ENCODE measurements around the gene PVR. TPM values are rescaled to one million over a fixed set of nuclear protein-coding genes. Genes with fewer than 3 reads are reported as not detected.
"Not testable (repeated sequence)": the region's sequence is repeated elsewhere in the genome, so short reads cannot be mapped to it uniquely, and the experiment has no call there.

The PVR gene
- total RNA-seq, 4 donors from 2014 or later = 27.1 to 58.5 (median 33.4) TPM

GRCh38 chr19:44666852-44667556 is 23.3 kb downstream of the PVR start:
- ATAC-seq = no peak
- no peak overlapping the region for H3K27ac ChIP-seq
- WGBS, 2 donors (ENCODE audit: low coverage in 1 of 2) = 58 to 76% methylated on average over 2 to 4 of the region's 7 CpGs
- H3K27me3 ChIP-seq = no peaks in the 10 kb centered on the region
- H3K4me3 ChIP-seq = no peak overlapping the region
- no peaks in the 10 kb centered on the region for H3K4me1 ChIP-seq
- no peaks in the 10 kb centered on the region for H3K9me3 ChIP-seq
- no peak for TF ChIP-seq EP300 (IDR thresholded peaks at IDR 0.05)
- TF ChIP-seq, protein P1, sequence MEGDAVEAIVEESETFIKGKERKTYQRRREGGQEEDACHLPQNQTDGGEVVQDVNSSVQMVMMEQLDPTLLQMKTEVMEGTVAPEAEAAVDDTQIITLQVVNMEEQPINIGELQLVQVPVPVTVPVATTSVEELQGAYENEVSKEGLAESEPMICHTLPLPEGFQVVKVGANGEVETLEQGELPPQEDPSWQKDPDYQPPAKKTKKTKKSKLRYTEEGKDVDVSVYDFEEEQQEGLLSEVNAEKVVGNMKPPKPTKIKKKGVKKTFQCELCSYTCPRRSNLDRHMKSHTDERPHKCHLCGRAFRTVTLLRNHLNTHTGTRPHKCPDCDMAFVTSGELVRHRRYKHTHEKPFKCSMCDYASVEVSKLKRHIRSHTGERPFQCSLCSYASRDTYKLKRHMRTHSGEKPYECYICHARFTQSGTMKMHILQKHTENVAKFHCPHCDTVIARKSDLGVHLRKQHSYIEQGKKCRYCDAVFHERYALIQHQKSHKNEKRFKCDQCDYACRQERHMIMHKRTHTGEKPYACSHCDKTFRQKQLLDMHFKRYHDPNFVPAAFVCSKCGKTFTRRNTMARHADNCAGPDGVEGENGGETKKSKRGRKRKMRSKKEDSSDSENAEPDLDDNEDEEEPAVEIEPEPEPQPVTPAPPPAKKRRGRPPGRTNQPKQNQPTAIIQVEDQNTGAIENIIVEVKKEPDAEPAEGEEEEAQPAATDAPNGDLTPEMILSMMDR (IDR thresholded peaks at IDR 0.05) = no peak
- no peak for TF ChIP-seq POLR2A (IDR thresholded peaks at IDR 0.05)
- no peak for TF ChIP-seq POLR2AphosphoS5 (IDR thresholded peaks at IDR 0.05)
- peaks cover 0 to 18% of the 10 kb centered on the region in 2 donors for H3K36me3 ChIP-seq

- WGBS, 2 donors (ENCODE audit: low coverage in 1 of 2) = 40 to 100% methylated on average over 1 to 2 of the region's 2 CpGs
- TF ChIP-seq POLR2A (IDR thresholded peaks at IDR 0.05) (no peak), EP300 (IDR thresholded peaks at IDR 0.05) (no peak), POLR2AphosphoS5 (IDR thresholded peaks at IDR 0.05) (no peak)
- TF ChIP-seq, protein P1 (IDR thresholded peaks at IDR 0.05) = no peak
- Histone ChIP-seq H3K9me3 (no peaks in the 10 kb centered on the region), H3K36me3 (no peaks in the 10 kb centered on the region), H3K4me3 (no peak overlapping the region), H3K4me1 (no peaks in the 10 kb centered on the region), H3K27ac (no peak overlapping the region), H3K27me3 (no peaks in the 10 kb centered on the region)
- ATAC-seq = no peak
These were observed 25.5 kb downstream of the PVR start for GRCh38 chr19:44668985-44669764.

- H3K4me1 ChIP-seq, H3K27me3 ChIP-seq, H3K36me3 ChIP-seq, ATAC-seq, H3K4me3 ChIP-seq, H3K9me3 ChIP-seq, H3K27ac ChIP-seq: not testable (repeated sequence)
- 95% methylated on average over 2 of the region's 2 CpGs; no CpG with 5 or more reads in 1 of the 2 donors for WGBS, 2 donors (ENCODE audit: low coverage in 1 of 2)
These were observed 26.3 kb downstream of the PVR start for GRCh38 chr19:44670027-44670426.

DNA sequence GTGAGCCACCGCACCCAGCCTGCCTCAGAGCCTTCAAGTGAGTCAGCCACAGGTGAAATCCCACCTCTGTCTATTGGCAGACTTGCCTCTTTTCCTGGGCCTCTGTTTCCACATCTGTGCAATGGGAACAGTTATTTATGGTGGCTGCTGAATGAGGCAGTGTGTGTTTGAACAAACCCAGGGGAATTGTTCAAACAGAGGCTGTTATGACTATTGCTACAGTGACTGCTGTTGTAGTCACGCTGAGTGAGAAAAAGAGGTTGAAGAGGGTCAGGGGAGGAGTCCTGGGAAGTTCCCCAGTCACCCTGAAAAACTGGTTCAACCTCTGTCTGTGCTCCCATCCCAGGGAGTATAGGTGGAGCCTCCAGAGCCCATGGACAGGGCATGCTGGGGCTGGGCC is 27.7 kb downstream of the PVR start, which contains the start of gene CEACAM19:
Gene CEACAM19 (plus strand): TSS at position 83 of the 400 bp plus-strand sequence. CDS start 450 bp downstream, outside the sequence.
- no peaks in the 10 kb centered on the region for H3K9me3 ChIP-seq
- WGBS, 2 donors (ENCODE audit: low coverage in 1 of 2) = 43 to 100% methylated on average over 1 of the region's 2 CpGs
- H3K27me3 ChIP-seq = no peaks in the 10 kb centered on the region
- H3K36me3 ChIP-seq = peaks cover 0 to 4% of the 10 kb centered on the region in 2 donors
- H3K4me1 ChIP-seq = no peaks in the 10 kb centered on the region
- H3K4me3 ChIP-seq = no peak within 1 kb of the TSS
- TF ChIP-seq POLR2A (IDR thresholded peaks at IDR 0.05) = no peak
- TF ChIP-seq, protein P1 (IDR thresholded peaks at IDR 0.05) = no peak
- TF ChIP-seq EP300 (IDR thresholded peaks at IDR 0.05) = no peak
- no peak for TF ChIP-seq POLR2AphosphoS5 (IDR thresholded peaks at IDR 0.05)
- H3K27ac ChIP-seq = no peak within 1 kb of the TSS
- ATAC-seq = no peak

GRCh38 chr19:44672226-44672625 is 28.5 kb downstream of the PVR start:
- no CpG with 5 or more reads among the region's 1 CpG for WGBS, 2 donors (ENCODE audit: low coverage in 1 of 2)
- no peak for ATAC-seq

More at GRCh38 chr19:44672226-44672625, 28.5 kb downstream of the PVR start:
- Histone ChIP-seq H3K27me3 (no peaks in the 10 kb centered on the region), H3K27ac (no peak overlapping the region), H3K36me3 (peaks cover 0 to 11% of the 10 kb centered on the region in 2 donors), H3K9me3 (no peaks in the 10 kb centered on the region), H3K4me3 (no peak overlapping the region), H3K4me1 (no peaks in the 10 kb centered on the region)
- TF ChIP-seq POLR2AphosphoS5 (IDR thresholded peaks at IDR 0.05) (no peak), EP300 (IDR thresholded peaks at IDR 0.05) (no peak), POLR2A (IDR thresholded peaks at IDR 0.05) (no peak)
- TF ChIP-seq, protein P1 (IDR thresholded peaks at IDR 0.05) = no peak

Data from gastroesophageal sphincter (tissue), 4 donors.